Measurements from ENCODE around the gene CHD6. TPM values are rescaled to one million over a fixed set of nuclear protein-coding genes. Genes with fewer than 3 reads are reported as not detected.

The CHD6 gene
- total RNA-seq, 1 experiment from 2014 or later, result 25.3 TPM

DNA sequence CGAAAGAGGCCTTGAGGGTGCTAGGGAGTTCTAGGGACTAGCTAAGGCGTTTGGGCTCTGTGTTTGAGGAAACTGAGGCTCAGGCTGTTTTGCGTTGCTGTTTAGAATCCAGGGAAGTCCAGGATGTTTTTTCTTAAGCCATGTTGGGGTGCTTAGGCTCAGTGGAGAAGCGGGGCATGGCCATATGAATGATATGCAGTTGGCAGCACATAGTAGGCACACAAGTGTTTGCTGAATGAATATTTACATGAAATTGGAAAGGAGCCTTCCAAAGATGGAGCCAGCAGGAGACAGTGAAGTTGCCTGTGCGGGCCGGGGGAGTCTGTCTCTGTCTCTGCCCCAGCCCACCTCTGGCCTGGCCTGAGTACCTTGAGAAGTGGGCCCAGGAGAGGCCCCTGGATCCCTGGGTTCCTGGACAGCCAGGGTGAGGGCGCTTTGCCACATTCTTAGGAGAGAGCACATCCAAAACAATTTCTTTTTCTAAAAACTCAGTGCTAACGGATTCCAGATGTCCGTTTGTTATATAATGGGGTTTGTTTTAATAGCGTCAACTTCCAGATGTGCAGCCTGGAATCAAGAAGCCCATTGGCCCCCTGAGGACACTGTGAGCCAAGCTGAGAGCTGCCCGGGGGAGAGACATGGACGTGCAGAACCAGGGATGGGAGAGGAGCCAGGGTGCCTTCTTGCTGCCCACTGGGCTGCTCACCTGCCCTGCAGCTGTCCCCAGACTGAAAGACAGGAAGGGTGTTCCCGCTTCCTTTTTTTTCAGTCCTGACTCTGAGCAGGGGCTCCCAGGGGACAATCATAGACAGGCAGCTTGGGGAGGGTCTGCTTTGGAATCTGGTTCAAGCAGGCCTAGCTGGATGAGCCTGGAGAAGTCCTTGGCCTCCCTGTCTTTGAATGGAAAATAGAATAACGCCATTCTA, 231.4 kb downstream of the CHD6 start:
- H3K9me3 ChIP-seq (ENCODE audit: low read length), result no peaks in the 10 kb centered on the region
- no peak overlapping the region for H3K9ac ChIP-seq (ENCODE audit: low read length)

DNA sequence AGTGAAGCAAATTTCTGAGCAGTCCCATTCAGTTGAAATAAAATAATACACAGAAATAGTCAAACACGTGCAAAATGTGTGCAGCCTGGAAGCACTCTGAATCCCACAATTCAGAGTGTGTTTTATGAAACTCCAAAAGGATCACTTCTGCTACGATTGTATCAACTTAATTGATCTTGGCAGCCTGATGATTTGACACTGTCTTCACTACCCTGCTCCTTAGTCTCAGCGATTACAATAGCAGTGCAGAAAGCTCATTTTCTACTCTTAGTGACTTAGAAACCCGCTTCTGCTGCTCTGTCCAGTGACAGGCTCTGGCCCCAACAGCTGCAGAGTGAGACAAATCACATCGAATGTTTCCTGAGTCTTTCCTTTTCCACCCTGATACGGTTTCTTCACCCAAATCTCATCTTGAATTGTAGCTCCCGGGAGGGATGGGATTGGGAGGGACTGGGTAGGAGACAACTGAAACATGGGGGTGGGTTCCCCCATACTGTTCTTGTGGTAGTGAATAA, 235.3 kb downstream of the CHD6 start:
- no peak overlapping the region for H3K27ac ChIP-seq (ENCODE audit: low read length)
- H3K4me1 ChIP-seq (ENCODE audit: low read length), result no peaks in the 10 kb centered on the region
- H3K9me2 ChIP-seq (replicated peaks; ENCODE audit: insufficient read depth, low read length), result no peaks in the 10 kb centered on the region
- H2AFZ ChIP-seq (ENCODE audit: low read length), result no peak overlapping the region
- no peaks in the 10 kb centered on the region for H3K27me3 ChIP-seq (ENCODE audit: low read length)
- H3K4me2 ChIP-seq (ENCODE audit: low read depth, low read length, poor library complexity, severe bottlenecking), result no peak overlapping the region
- no peaks in the 10 kb centered on the region for H3K36me3 ChIP-seq (ENCODE audit: insufficient read depth, low read length)
- no peak overlapping the region for H3K4me3 ChIP-seq (ENCODE audit: low read length)
- no peak overlapping the region for H3K9ac ChIP-seq (ENCODE audit: low read length)
- H3K79me2 ChIP-seq (ENCODE audit: low read length), result no peaks in the 10 kb centered on the region
- DNase-seq, result no peak
- no peaks in the 10 kb centered on the region for H4K20me1 ChIP-seq (ENCODE audit: insufficient read depth, low read depth, low read length)
- H3K9me3 ChIP-seq (ENCODE audit: low read length), result no peaks in the 10 kb centered on the region

More for the DNA sequence above, 231.4 kb downstream of the CHD6 start:
- Histone ChIP-seq H3K79me2 (ENCODE audit: low read length) (no peaks in the 10 kb centered on the region), H3K9me2 (replicated peaks; ENCODE audit: insufficient read depth, low read length) (no peaks in the 10 kb centered on the region), H3K27ac (ENCODE audit: low read length) (no peak overlapping the region), H2AFZ (ENCODE audit: low read length) (no peak overlapping the region), H3K36me3 (ENCODE audit: insufficient read depth, low read length) (no peaks in the 10 kb centered on the region), H3K4me3 (ENCODE audit: low read length) (no peak overlapping the region), H4K20me1 (ENCODE audit: insufficient read depth, low read depth, low read length) (no peaks in the 10 kb centered on the region), H3K4me2 (ENCODE audit: low read depth, low read length, poor library complexity, severe bottlenecking) (no peak overlapping the region), H3K4me1 (ENCODE audit: low read length) (no peaks in the 10 kb centered on the region), H3K27me3 (ENCODE audit: low read length) (no peaks in the 10 kb centered on the region)
- no peak for DNase-seq

DNA sequence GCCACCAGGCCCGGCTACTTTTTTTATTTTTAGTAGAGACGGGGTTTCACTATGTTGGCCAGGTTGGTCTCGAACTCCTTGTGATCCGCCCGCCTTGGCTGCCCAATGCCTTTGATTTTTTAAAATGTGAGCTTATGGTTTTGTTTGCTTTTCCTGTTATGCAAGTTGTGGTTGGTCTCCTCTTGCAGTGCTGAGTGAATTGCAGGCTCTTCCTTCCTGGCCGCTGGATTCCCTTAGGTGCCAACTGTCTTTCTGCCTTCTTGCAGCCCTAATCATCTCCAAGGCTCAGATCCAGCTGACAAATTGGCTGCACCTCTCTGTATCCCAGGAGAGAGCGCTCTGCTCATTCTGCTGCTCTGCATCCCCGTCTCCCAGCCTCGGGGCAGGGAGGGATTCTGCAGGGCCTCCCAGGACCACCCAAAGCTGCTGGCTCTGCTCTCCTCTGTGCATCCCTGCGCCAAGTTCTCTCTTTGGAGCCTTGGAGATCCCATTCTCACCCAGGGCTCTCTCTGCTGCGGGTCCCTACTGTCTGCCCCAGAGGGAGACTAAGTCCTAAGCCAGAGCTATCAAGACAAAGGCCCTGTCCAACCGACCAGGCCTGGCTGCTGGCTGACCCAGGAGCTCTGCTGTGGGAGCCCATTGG, 237.5 kb downstream of the CHD6 start:
- Histone ChIP-seq H3K9me3 (ENCODE audit: low read length) (no peaks in the 10 kb centered on the region), H3K27ac (ENCODE audit: low read length) (no peak overlapping the region), H3K4me1 (ENCODE audit: low read length) (no peaks in the 10 kb centered on the region), H3K27me3 (ENCODE audit: low read length) (no peaks in the 10 kb centered on the region), H3K36me3 (ENCODE audit: insufficient read depth, low read length) (no peaks in the 10 kb centered on the region), H3K4me3 (ENCODE audit: low read length) (no peak overlapping the region), H4K20me1 (ENCODE audit: insufficient read depth, low read depth, low read length) (no peaks in the 10 kb centered on the region), H3K9me2 (replicated peaks; ENCODE audit: insufficient read depth, low read length) (no peaks in the 10 kb centered on the region), H2AFZ (ENCODE audit: low read length) (no peak overlapping the region), H3K9ac (ENCODE audit: low read length) (no peak overlapping the region), H3K79me2 (ENCODE audit: low read length) (no peaks in the 10 kb centered on the region), H3K4me2 (ENCODE audit: low read depth, low read length, poor library complexity, severe bottlenecking) (no peak overlapping the region)
- no peak for DNase-seq

DNA sequence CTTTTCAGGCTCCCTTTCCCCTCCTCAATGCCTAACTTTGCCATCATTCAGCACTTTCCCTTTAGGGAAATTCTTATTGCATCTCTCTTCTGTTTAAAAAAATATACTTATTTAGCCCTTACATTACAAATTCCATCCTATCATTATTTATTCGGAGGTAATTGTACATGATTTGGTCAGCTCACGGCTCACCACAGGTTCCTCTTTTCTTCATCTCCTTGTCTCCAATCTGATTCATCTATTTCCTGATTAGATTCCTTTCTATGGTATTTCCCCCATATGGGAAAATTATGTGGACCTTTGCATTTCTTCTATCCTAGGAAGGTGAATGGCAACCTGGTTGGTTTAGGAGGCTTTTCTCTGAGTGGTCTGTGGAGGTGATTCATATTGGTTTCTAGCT, 238.6 kb downstream of the CHD6 start:
- H4K20me1 ChIP-seq (ENCODE audit: insufficient read depth, low read depth, low read length), result no peaks in the 10 kb centered on the region
- H3K4me3 ChIP-seq (ENCODE audit: low read length), result no peak overlapping the region
- H3K79me2 ChIP-seq (ENCODE audit: low read length), result no peaks in the 10 kb centered on the region
- no peaks in the 10 kb centered on the region for H3K9me3 ChIP-seq (ENCODE audit: low read length)
- H2AFZ ChIP-seq (ENCODE audit: low read length), result no peak overlapping the region
- H3K9ac ChIP-seq (ENCODE audit: low read length), result no peak overlapping the region
- no peaks in the 10 kb centered on the region for H3K9me2 ChIP-seq (replicated peaks; ENCODE audit: insufficient read depth, low read length)
- no peaks in the 10 kb centered on the region for H3K4me1 ChIP-seq (ENCODE audit: low read length)
- H3K27ac ChIP-seq (ENCODE audit: low read length), result no peak overlapping the region
- no peaks in the 10 kb centered on the region for H3K27me3 ChIP-seq (ENCODE audit: low read length)
- no peaks in the 10 kb centered on the region for H3K36me3 ChIP-seq (ENCODE audit: insufficient read depth, low read length)
- H3K4me2 ChIP-seq (ENCODE audit: low read depth, low read length, poor library complexity, severe bottlenecking), result no peak overlapping the region
- no peak for DNase-seq

GRCh38 chr20:41377275-41377674, 240.9 kb downstream of the CHD6 start:
- no peaks in the 10 kb centered on the region for H3K9me2 ChIP-seq (replicated peaks; ENCODE audit: insufficient read depth, low read length)
- no peaks in the 10 kb centered on the region for H3K79me2 ChIP-seq (ENCODE audit: low read length)
- no peaks in the 10 kb centered on the region for H4K20me1 ChIP-seq (ENCODE audit: insufficient read depth, low read depth, low read length)
- H3K27me3 ChIP-seq (ENCODE audit: low read length), result no peaks in the 10 kb centered on the region
- H2AFZ ChIP-seq (ENCODE audit: low read length), result no peak overlapping the region
- DNase-seq, result no peak
- H3K9me3 ChIP-seq (ENCODE audit: low read length), result no peaks in the 10 kb centered on the region
- no peak overlapping the region for H3K9ac ChIP-seq (ENCODE audit: low read length)
- H3K36me3 ChIP-seq (ENCODE audit: insufficient read depth, low read length), result no peaks in the 10 kb centered on the region
- H3K4me3 ChIP-seq (ENCODE audit: low read length), result no peak overlapping the region
- no peaks in the 10 kb centered on the region for H3K4me1 ChIP-seq (ENCODE audit: low read length)
- no peak overlapping the region for H3K27ac ChIP-seq (ENCODE audit: low read length)
- no peak overlapping the region for H3K4me2 ChIP-seq (ENCODE audit: low read depth, low read length, poor library complexity, severe bottlenecking)

GRCh38 chr20:41376349-41376748, 241.8 kb downstream of the CHD6 start:
- H3K36me3 ChIP-seq (ENCODE audit: insufficient read depth, low read length), result no peaks in the 10 kb centered on the region
- H3K9ac ChIP-seq (ENCODE audit: low read length), result no peak overlapping the region
- H3K4me1 ChIP-seq (ENCODE audit: low read length), result no peaks in the 10 kb centered on the region
- H3K27me3 ChIP-seq (ENCODE audit: low read length), result no peaks in the 10 kb centered on the region
- no peaks in the 10 kb centered on the region for H3K79me2 ChIP-seq (ENCODE audit: low read length)
- no peak for DNase-seq
- H3K9me2 ChIP-seq (replicated peaks; ENCODE audit: insufficient read depth, low read length), result no peaks in the 10 kb centered on the region
- no peak overlapping the region for H3K4me2 ChIP-seq (ENCODE audit: low read depth, low read length, poor library complexity, severe bottlenecking)
- no peaks in the 10 kb centered on the region for H3K9me3 ChIP-seq (ENCODE audit: low read length)
- no peak overlapping the region for H2AFZ ChIP-seq (ENCODE audit: low read length)
- no peaks in the 10 kb centered on the region for H4K20me1 ChIP-seq (ENCODE audit: insufficient read depth, low read depth, low read length)
- H3K4me3 ChIP-seq (ENCODE audit: low read length), result no peak overlapping the region
- no peak overlapping the region for H3K27ac ChIP-seq (ENCODE audit: low read length)

GRCh38 chr20:41375846-41376245, 242.3 kb downstream of the CHD6 start:
- no peaks in the 10 kb centered on the region for H3K4me1 ChIP-seq (ENCODE audit: low read length)
- H3K9ac ChIP-seq (ENCODE audit: low read length), result no peak overlapping the region
- H3K27ac ChIP-seq (ENCODE audit: low read length), result no peak overlapping the region
- no peaks in the 10 kb centered on the region for H4K20me1 ChIP-seq (ENCODE audit: insufficient read depth, low read depth, low read length)
- H3K27me3 ChIP-seq (ENCODE audit: low read length), result no peaks in the 10 kb centered on the region
- H3K9me2 ChIP-seq (replicated peaks; ENCODE audit: insufficient read depth, low read length), result no peaks in the 10 kb centered on the region
- no peak overlapping the region for H3K4me2 ChIP-seq (ENCODE audit: low read depth, low read length, poor library complexity, severe bottlenecking)
- no peak overlapping the region for H3K4me3 ChIP-seq (ENCODE audit: low read length)
- no peak overlapping the region for H2AFZ ChIP-seq (ENCODE audit: low read length)
- DNase-seq, result no peak
- H3K36me3 ChIP-seq (ENCODE audit: insufficient read depth, low read length), result no peaks in the 10 kb centered on the region
- no peaks in the 10 kb centered on the region for H3K79me2 ChIP-seq (ENCODE audit: low read length)
- no peaks in the 10 kb centered on the region for H3K9me3 ChIP-seq (ENCODE audit: low read length)

Measured in Karpas-422 (cell line).